Pancreas (tissue), 10 donors: ENCODE measurements around the gene STRBP. TPM values are rescaled to one million over a fixed set of nuclear protein-coding genes. Genes with fewer than 3 reads are reported as not detected.

Source experiments
- ATAC-seq, 4 donors: fragments of 200-7000 bp; cut with Tn5 transposase; one replicate each; pipeline versions ENCODE4 v1.8.0 to v1.9.1; 2020; ENCODE audit warnings: mild to moderate bottlenecking in 4 of 4, moderate library complexity in 4 of 4
- DNase-seq, 6 donors: peaks; one replicate each; pipeline ENCODE4 v3.0.0-alpha.2; 2020
- FAIRE-seq: peaks from 2 replicates; lab custom pipeline; 2012; peaks lifted over from hg19 to GRCh38; lab: Jason Lieb, UNC
- H3K27ac ChIP-seq, 4 donors: fragments of 200-600 bp; sonication (generic); 1 replicate in 3 of 4; 2 replicates in 1 of 4; pipeline versions ENCODE4 v1.5.0 to v1.8.0; 2020
- H3K27me3 ChIP-seq, 4 donors: fragments of 200-600 bp; one replicate each; pipeline ENCODE4 v1.8.0; 2021
- H3K36me3 ChIP-seq, 3 donors: fragments of 200-600 bp; sonication (generic) in 1 of 3; one replicate each; pipeline versions ENCODE4 v1.5.0 to v1.8.0; 2020 to 2021
- H3K4me1 ChIP-seq, 3 donors: fragments of 200-600 bp; one replicate each; pipeline ENCODE4 v1.8.0; 2021
- H3K4me3 ChIP-seq, 4 donors: fragments of 200-600 bp; sonication (generic) in 2 of 4; one replicate each; pipeline versions ENCODE4 v1.5.0 to v1.8.0; 2020 to 2021
- H3K9me3 ChIP-seq, 4 donors: fragments of 200-600 bp; one replicate each; pipeline ENCODE4 v1.8.0; 2021
- CTCF ChIP-seq, 4 donors: fragments of 200-600 bp; sonication (generic) in 3 of 4; IDR thresholded peaks; one replicate each; pipeline versions ENCODE4 v1.5.0 to v1.8.0; 2021; ENCODE audit warnings: antibody characterized with exemption in 4 of 4
- WGBS, 2 donors: extraction: QIAGEN DNeasy Blood & Tissue Kit; methylation state at CpG; one replicate each; pipeline ENCODE4 v1.1.7; 2013; 5-methylcytosine and 5-hydroxymethylcytosine counted together
- intact Hi-C, 3 donors: fragments of 100-400 bp; cut with DNase I; formaldehyde crosslinking; loops; one replicate each; pipeline versions ENCODE4 v1.11.1 to v1.14.2; 2022
- polyA plus RNA-seq, 2 donors: library from polyadenylated mRNA; stranded (reverse); fragments of 200-250 nt; gene quantifications; one replicate each; pipeline ENCODE4 v1.2.3, GENCODE V29; 2013
- total RNA-seq, 6 donors: library from RNA; stranded (reverse); fragmentation: NEBNext Ultra II Directional in 4 of 6; extraction: Animal tissue kit (Norgen Biotek cat#: 25700) in 4 of 6; gene quantifications; one replicate each; pipeline versions ENCODE4 v1.2.1 to v1.2.4, GENCODE V29; 2021 to 2023
- donor health status: healthy with polysubstance abuse.
- donor health status: DM: no; HTN: no; CAD: no; lungs with moderate emphysema.
- donor health status: DM: no; HTN: no; CAD: no.
- donor health status: control.
- donor health status: control.
- donor health status: Bipolar disorder and iron deficiency.
- donor health status: DM: yes; HTN: yes; CAD: no.
- donor health status: DM: no; HTN: no; CAD: no.
- donor health status: DM: no; HTN: no; CAD: no.
- donor health status: DM: yes; HTN: yes; CAD: no.

Gene STRBP
- total and polyA plus RNA-seq, 8 donors = 8.0 to 17.8 (median 12.5) TPM

- no peak for TF ChIP-seq CTCF (IDR thresholded peaks at IDR 0.05)
- Histone ChIP-seq H3K27me3 (no peaks in the 10 kb centered on the region), H3K4me3 (no peak overlapping the region), H3K27ac (no peak overlapping the region), H3K9me3 (no peaks in the 10 kb centered on the region), H3K36me3 (peaks cover 0 to 8% (median 0%) of the 10 kb centered on the region in 3 donors), H3K4me1 (no peaks in the 10 kb centered on the region)
- intact Hi-C loops = no loop called here
- ATAC-seq (no peak), FAIRE-seq (no peak), DNase-seq (no peak)
- 80 to 81% methylated on average over 2 of the region's 2 CpGs for WGBS, 2 donors
Observed at GRCh38 chr9:123138163-123138562, 130.2 kb downstream of the STRBP start.

GRCh38 chr9:123135430-123135829 lies 133.0 kb downstream of the STRBP start:
- no peak overlapping the region for H3K27ac ChIP-seq
- H3K9me3 ChIP-seq = no peaks in the 10 kb centered on the region
- intact Hi-C loops = no loop called here
- ATAC-seq (no peak), DNase-seq (no peak), FAIRE-seq (no peak)
- H3K27me3 ChIP-seq = no peaks in the 10 kb centered on the region
- no peaks in the 10 kb centered on the region for H3K4me1 ChIP-seq
- no peak overlapping the region for H3K4me3 ChIP-seq
- TF ChIP-seq CTCF (IDR thresholded peaks at IDR 0.05) = no peak
- peaks cover 0 to 8% (median 0%) of the 10 kb centered on the region in 3 donors for H3K36me3 ChIP-seq
- 87 to 98% methylated on average over 5 of the region's 5 CpGs for WGBS, 2 donors

GRCh38 chr9:123132696-123133095 lies 135.7 kb downstream of the STRBP start:
- no peak for TF ChIP-seq CTCF (IDR thresholded peaks at IDR 0.05)
- intact Hi-C loops = no loop called here
- Histone ChIP-seq H3K27ac (no peak overlapping the region), H3K4me1 (no peaks in the 10 kb centered on the region), H3K36me3 (peaks cover 0 to 8% (median 0%) of the 10 kb centered on the region in 3 donors), H3K27me3 (no peaks in the 10 kb centered on the region), H3K9me3 (no peaks in the 10 kb centered on the region), H3K4me3 (no peak overlapping the region)
- FAIRE-seq (no peak), DNase-seq (no peak), ATAC-seq (no peak)
- 91% methylated on average over 6 of the region's 6 CpGs for WGBS, 2 donors

GRCh38 chr9:123131993-123132392 lies 136.4 kb downstream of the STRBP start:
- intact Hi-C loops = no loop called here
- Histone ChIP-seq H3K27me3 (no peaks in the 10 kb centered on the region), H3K27ac (no peak overlapping the region), H3K9me3 (no peaks in the 10 kb centered on the region), H3K4me3 (no peak overlapping the region), H3K4me1 (no peaks in the 10 kb centered on the region), H3K36me3 (peaks cover 0 to 10% (median 0%) of the 10 kb centered on the region in 3 donors)
- ATAC-seq (no peak), FAIRE-seq (no peak), DNase-seq (no peak)
- no peak for TF ChIP-seq CTCF (IDR thresholded peaks at IDR 0.05)

GRCh38 chr9:123131258-123131657 lies 137.1 kb downstream of the STRBP start:
- no peaks in the 10 kb centered on the region for H3K27me3 ChIP-seq
- no peaks in the 10 kb centered on the region for H3K4me1 ChIP-seq
- H3K36me3 ChIP-seq = peaks cover 0 to 13% (median 0%) of the 10 kb centered on the region in 3 donors
- H3K27ac ChIP-seq = no peak overlapping the region
- H3K4me3 ChIP-seq = no peak overlapping the region
- DNase-seq (no peak), FAIRE-seq (no peak), ATAC-seq (no peak)
- intact Hi-C loops = no loop called here
- no peaks in the 10 kb centered on the region for H3K9me3 ChIP-seq
- WGBS, 2 donors = 88 to 90% methylated on average over 1 of the region's 1 CpG
- TF ChIP-seq CTCF (IDR thresholded peaks at IDR 0.05) = no peak
